SU-DHL-6 (cell line): Measurements from ENCODE around the gene TATDN2.

ENCODE experiments used
- EZH2phosphoT487 ChIP-seq: fragments of 200-600 bp; sonication (generic), shearing (Covaris generic); conservative IDR thresholded peaks from 2 replicates; pipeline ENCODE4 v1.6.1; 2018; ENCODE audit warnings: mild to moderate bottlenecking, antibody characterized with exemption, low read length, moderate library complexity, mixed read lengths
- TF ChIP-seq, protein P1 (sequence below): fragments of 200-600 bp; sonication (generic); IDR thresholded peaks from one replicate; pipeline ENCODE4 v1.5.1; 2017; ENCODE audit warnings: antibody characterized with exemption, mild to moderate bottlenecking, low read length, moderate library complexity; ENCODE audit not compliant: insufficient read depth, poor library complexity, severe bottlenecking

DNA sequence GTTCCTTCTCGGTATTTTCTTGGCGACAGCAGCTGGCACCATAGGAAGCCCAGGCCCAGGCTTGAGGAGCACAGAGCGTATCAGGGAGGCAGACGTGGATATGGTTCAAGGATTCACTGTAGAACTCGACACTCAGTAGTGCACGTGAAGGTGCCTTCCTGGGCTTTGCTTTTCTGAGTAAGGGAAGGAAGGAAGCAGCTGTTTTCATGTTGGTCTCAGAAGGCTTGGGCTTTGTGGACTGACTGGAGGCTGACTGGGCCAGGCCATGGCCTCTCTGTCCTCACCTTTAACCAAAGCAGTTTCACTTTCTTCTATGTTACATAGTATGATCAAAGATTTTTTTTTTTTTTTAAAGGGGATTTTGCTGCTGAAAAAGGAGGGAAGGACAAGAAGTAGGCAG, 51.4 kb downstream of the TATDN2 start:
- TF ChIP-seq, protein P1, sequence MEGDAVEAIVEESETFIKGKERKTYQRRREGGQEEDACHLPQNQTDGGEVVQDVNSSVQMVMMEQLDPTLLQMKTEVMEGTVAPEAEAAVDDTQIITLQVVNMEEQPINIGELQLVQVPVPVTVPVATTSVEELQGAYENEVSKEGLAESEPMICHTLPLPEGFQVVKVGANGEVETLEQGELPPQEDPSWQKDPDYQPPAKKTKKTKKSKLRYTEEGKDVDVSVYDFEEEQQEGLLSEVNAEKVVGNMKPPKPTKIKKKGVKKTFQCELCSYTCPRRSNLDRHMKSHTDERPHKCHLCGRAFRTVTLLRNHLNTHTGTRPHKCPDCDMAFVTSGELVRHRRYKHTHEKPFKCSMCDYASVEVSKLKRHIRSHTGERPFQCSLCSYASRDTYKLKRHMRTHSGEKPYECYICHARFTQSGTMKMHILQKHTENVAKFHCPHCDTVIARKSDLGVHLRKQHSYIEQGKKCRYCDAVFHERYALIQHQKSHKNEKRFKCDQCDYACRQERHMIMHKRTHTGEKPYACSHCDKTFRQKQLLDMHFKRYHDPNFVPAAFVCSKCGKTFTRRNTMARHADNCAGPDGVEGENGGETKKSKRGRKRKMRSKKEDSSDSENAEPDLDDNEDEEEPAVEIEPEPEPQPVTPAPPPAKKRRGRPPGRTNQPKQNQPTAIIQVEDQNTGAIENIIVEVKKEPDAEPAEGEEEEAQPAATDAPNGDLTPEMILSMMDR, result no peak
- TF ChIP-seq EZH2phosphoT487, result no peak
